Activated naive CD4-positive, alpha-beta T cell treated with Interleukin-2 at 50 U/mL for 16 hours (primary cell): Measurements from ENCODE around the gene MOCOS.
"Not testable (repeated sequence)": the region's sequence is repeated elsewhere in the genome, so short reads cannot be mapped to it uniquely, and the experiment has no call there.

Experiments used
- DNase-seq: peaks from one replicate; pipeline ENCODE4 v3.0.0-alpha.2; 2020

Gene MOCOS

GRCh38 chr18:36187193-36187825, at the start of gene MOCOS:
MOCOS (plus strand) TSS chr18:36187497; CDS start chr18:36187540, 43 bp downstream.
- DNase-seq: peak; percentile 51

GRCh38 chr18:36139245-36139644, 48.1 kb upstream of the MOCOS start:
- DNase-seq: no peak

GRCh38 chr18:36141576-36141975, 45.7 kb upstream of the MOCOS start:
- no peak for DNase-seq

- DNase-seq: no peak
Observed at GRCh38 chr18:36142751-36143150, 44.5 kb upstream of the MOCOS start.

GRCh38 chr18:36143391-36143790, 43.9 kb upstream of the MOCOS start:
- no peak for DNase-seq

GRCh38 chr18:36149514-36150289, 37.6 kb upstream of the MOCOS start:
- DNase-seq: no peak

- DNase-seq: no peak
Observed at GRCh38 chr18:36152781-36153180, 34.5 kb upstream of the MOCOS start.

GRCh38 chr18:36153203-36153602, 34.1 kb upstream of the MOCOS start:
- DNase-seq: no peak

- no peak for DNase-seq
Observed at GRCh38 chr18:36153771-36154170, 33.5 kb upstream of the MOCOS start.

- DNase-seq: no peak
Observed at GRCh38 chr18:36155851-36156757, 31.2 kb upstream of the MOCOS start.

- DNase-seq: no peak
Observed at GRCh38 chr18:36157441-36157840, 29.9 kb upstream of the MOCOS start.

GRCh38 chr18:36158266-36158867, 28.9 kb upstream of the MOCOS start:
- no peak for DNase-seq

- DNase-seq: no peak
Observed at GRCh38 chr18:36160959-36161371, 26.3 kb upstream of the MOCOS start.

GRCh38 chr18:36162981-36163380, 24.3 kb upstream of the MOCOS start:
- no peak for DNase-seq

- no peak for DNase-seq
Observed at GRCh38 chr18:36167692-36168218, 19.5 kb upstream of the MOCOS start.

GRCh38 chr18:36168296-36168695, 19.0 kb upstream of the MOCOS start:
- not testable (repeated sequence) for DNase-seq

- no peak for DNase-seq
Observed at GRCh38 chr18:36169938-36170337, 17.4 kb upstream of the MOCOS start.

- no peak for DNase-seq
Observed at GRCh38 chr18:36175481-36175880, 11.8 kb upstream of the MOCOS start.

- DNase-seq: no peak
Observed at GRCh38 chr18:36176177-36176584, 11.1 kb upstream of the MOCOS start.

- DNase-seq: no peak
Observed at GRCh38 chr18:36176711-36177110, 10.6 kb upstream of the MOCOS start.

- DNase-seq: no peak
Observed at GRCh38 chr18:36177913-36178312, 9.4 kb upstream of the MOCOS start.

- DNase-seq: no peak
Observed at GRCh38 chr18:36179562-36180355, 7.5 kb upstream of the MOCOS start.
